COLO829 (cell line): ENCODE data around the gene SFXN1.
A peak's percentile ranks its signal among the peaks of the same experiment; 100 is the strongest.
"Not testable (repeated sequence)": the region's sequence is repeated elsewhere in the genome, so short reads cannot be mapped to it uniquely, and the experiment has no call there.

Source experiments
- DNase-seq: peaks from one replicate; pipeline ENCODE4 v3.0.0; 2012; ENCODE audit warnings: low spot score

SFXN1 gene

GRCh38 chr5:175494264-175495183, 16.2 kb downstream of the SFXN1 start:
- no peak for DNase-seq

- DNase-seq = no peak
These were observed 23.4 kb downstream of the SFXN1 start for GRCh38 chr5:175501759-175502158.

GRCh38 chr5:175507671-175508070, 29.3 kb downstream of the SFXN1 start:
- DNase-seq = not testable (repeated sequence)

- DNase-seq = no peak
These were observed 30.5 kb downstream of the SFXN1 start for GRCh38 chr5:175508896-175509295.

- DNase-seq = no peak
These were observed 34.9 kb downstream of the SFXN1 start for GRCh38 chr5:175513297-175513696.

GRCh38 chr5:175513726-175514125, 35.4 kb downstream of the SFXN1 start:
- no peak for DNase-seq

- no peak for DNase-seq
These were observed 38.8 kb downstream of the SFXN1 start for GRCh38 chr5:175516933-175517823.

GRCh38 chr5:175517824-175518450, 39.6 kb downstream of the SFXN1 start:
- no peak for DNase-seq

- no peak for DNase-seq
These were observed 40.6 kb downstream of the SFXN1 start for GRCh38 chr5:175519006-175519405.

GRCh38 chr5:175520321-175520720, 42.0 kb downstream of the SFXN1 start:
- DNase-seq = no peak

GRCh38 chr5:175520873-175521272, 42.5 kb downstream of the SFXN1 start:
- no peak for DNase-seq

GRCh38 chr5:175521313-175521833, 43.0 kb downstream of the SFXN1 start:
- DNase-seq = no peak

- DNase-seq = no peak
These were observed 44.9 kb downstream of the SFXN1 start for GRCh38 chr5:175523292-175523691.

GRCh38 chr5:175524211-175524610, 45.9 kb downstream of the SFXN1 start:
- DNase-seq = no peak

- no peak for DNase-seq
These were observed 48.3 kb downstream of the SFXN1 start for GRCh38 chr5:175526691-175527090.

- DNase-seq = no peak
These were observed 53.0 kb downstream of the SFXN1 start for GRCh38 chr5:175531361-175531760.

- peak; percentile 23 for DNase-seq
These were observed 55.9 kb downstream of the SFXN1 start for GRCh38 chr5:175534070-175534932.

GRCh38 chr5:175535331-175535730, 57.0 kb downstream of the SFXN1 start:
- not testable (repeated sequence) for DNase-seq

GRCh38 chr5:175535796-175536195, 57.4 kb downstream of the SFXN1 start:
- no peak for DNase-seq

- DNase-seq = no peak
These were observed 60.2 kb downstream of the SFXN1 start for GRCh38 chr5:175538576-175538975.

GRCh38 chr5:175539936-175540335, 61.6 kb downstream of the SFXN1 start:
- no peak for DNase-seq
